Endothelial cell of umbilical vein (primary cell): Measurements from ENCODE around the gene GLB1L.

Experiments
- EZH2 ChIP-seq: IDR thresholded peaks from 2 replicates; pipeline ENCODE4 v1.6.1; 2012; ENCODE audit warnings: borderline replicate concordance, low read depth, mild to moderate bottlenecking, moderate library complexity, low read length, inconsistent platforms; ENCODE audit not compliant: severe bottlenecking
- FOS ChIP-seq: IDR thresholded peaks from 2 replicates; pipeline ENCODE4 v1.6.1; 2011; ENCODE audit warnings: mild to moderate bottlenecking, low read length, moderate library complexity, borderline replicate concordance; ENCODE audit not compliant: insufficient read depth
- GATA2 ChIP-seq: IDR thresholded peaks from 2 replicates; pipeline ENCODE4 v1.7.0; 2011; ENCODE audit warnings: low read depth, mild to moderate bottlenecking, moderate library complexity, mixed read lengths, low read length; ENCODE audit not compliant: insufficient read length, insufficient read depth
- JUN ChIP-seq: IDR thresholded peaks from 2 replicates; pipeline ENCODE4 v1.6.1; 2011; ENCODE audit warnings: borderline replicate concordance, low read depth; ENCODE audit not compliant: insufficient read length, insufficient read depth
- MYC ChIP-seq: IDR thresholded peaks from one replicate; pipeline ENCODE4 v1.6.1; 2011; ENCODE audit warnings: mild to moderate bottlenecking, low read depth, low read length
- POLR2A ChIP-seq: IDR thresholded peaks from 2 replicates; pipeline ENCODE4 v1.6.1; 2012; ENCODE audit warnings: low read depth, mild to moderate bottlenecking, control low read depth, low read length
- POLR2AphosphoS5 ChIP-seq: IDR thresholded peaks from 2 replicates; pipeline ENCODE4 v1.6.1; 2012; ENCODE audit warnings: low read depth, mild to moderate bottlenecking, control low read depth, low read length, moderate library complexity; ENCODE audit not compliant: insufficient read depth
- TF ChIP-seq, protein P1 (sequence below), 2 donors: IDR thresholded peaks; 1 replicate in 1 of 2; 2 replicates in 1 of 2; pipeline ENCODE4 v1.5.1; 2011; ENCODE audit warnings: low read length in 2 of 2, mild to moderate bottlenecking in 2 of 2, moderate library complexity in 2 of 2, control low read depth in 1 of 2, inconsistent platforms in 1 of 2, low read depth in 1 of 2; ENCODE audit not compliant: insufficient read depth in 1 of 2; ENCODE audit errors: extremely low read depth in 1 of 2
- TF ChIP-seq, protein P2 (sequence below): IDR thresholded peaks from 2 replicates; pipeline ENCODE4 v1.6.1; 2011; ENCODE audit not compliant: insufficient read depth, insufficient read length

DNA sequence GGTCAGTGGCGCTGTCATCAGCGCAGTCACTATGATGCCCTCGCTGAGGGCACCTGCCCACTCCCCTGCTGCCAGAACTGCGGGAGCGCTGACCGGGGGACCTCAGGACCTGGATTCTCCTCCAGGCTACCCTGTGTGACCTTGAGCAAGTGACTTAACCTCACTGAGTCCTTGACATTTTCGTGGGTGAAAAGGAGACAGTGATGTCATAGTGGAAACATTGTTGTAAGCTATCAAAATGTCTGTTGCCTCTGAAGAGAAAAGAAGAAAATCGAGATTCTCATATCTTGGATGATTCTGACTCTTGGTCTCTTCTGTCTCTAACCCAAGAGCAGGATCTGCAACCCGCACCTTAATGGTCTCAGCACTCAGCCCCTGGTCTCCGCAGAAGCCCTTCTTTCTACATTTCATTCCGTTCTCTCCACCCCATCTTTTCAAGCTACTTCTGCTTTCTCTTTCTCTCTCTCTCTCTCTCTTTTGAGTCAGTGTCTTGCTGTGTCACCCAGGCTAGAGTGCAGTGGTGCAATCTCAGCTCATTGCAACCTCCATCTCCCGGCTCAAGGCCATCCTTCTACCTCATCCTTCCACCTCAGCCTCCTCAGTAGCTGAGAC, 9.5 kb upstream of the GLB1L start:
- TF ChIP-seq, protein P1, sequence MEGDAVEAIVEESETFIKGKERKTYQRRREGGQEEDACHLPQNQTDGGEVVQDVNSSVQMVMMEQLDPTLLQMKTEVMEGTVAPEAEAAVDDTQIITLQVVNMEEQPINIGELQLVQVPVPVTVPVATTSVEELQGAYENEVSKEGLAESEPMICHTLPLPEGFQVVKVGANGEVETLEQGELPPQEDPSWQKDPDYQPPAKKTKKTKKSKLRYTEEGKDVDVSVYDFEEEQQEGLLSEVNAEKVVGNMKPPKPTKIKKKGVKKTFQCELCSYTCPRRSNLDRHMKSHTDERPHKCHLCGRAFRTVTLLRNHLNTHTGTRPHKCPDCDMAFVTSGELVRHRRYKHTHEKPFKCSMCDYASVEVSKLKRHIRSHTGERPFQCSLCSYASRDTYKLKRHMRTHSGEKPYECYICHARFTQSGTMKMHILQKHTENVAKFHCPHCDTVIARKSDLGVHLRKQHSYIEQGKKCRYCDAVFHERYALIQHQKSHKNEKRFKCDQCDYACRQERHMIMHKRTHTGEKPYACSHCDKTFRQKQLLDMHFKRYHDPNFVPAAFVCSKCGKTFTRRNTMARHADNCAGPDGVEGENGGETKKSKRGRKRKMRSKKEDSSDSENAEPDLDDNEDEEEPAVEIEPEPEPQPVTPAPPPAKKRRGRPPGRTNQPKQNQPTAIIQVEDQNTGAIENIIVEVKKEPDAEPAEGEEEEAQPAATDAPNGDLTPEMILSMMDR (IDR thresholded peaks at IDR 0.05; ENCODE audit: extremely low read depth in 1 of 2, insufficient read depth in 1 of 2, low read depth in 1 of 2, low read length in 2 of 2) = no peak
- no peak for TF ChIP-seq MYC
- no peak for TF ChIP-seq POLR2A
- no peak for TF ChIP-seq GATA2
- TF ChIP-seq EZH2 = peak; percentile 94
- TF ChIP-seq, protein P2, sequence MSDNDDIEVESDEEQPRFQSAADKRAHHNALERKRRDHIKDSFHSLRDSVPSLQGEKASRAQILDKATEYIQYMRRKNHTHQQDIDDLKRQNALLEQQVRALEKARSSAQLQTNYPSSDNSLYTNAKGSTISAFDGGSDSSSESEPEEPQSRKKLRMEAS = no peak
- no peak for TF ChIP-seq POLR2AphosphoS5
- no peak for TF ChIP-seq FOS
- TF ChIP-seq JUN = no peak
